ENCODE data around the gene ABHD12. TPM values are rescaled to one million over a fixed set of nuclear protein-coding genes. Genes with fewer than 3 reads are reported as not detected.

The ABHD12 gene
- total RNA-seq, 2 donors from 2014 or later: 11.2 to 23.0 TPM

DNA sequence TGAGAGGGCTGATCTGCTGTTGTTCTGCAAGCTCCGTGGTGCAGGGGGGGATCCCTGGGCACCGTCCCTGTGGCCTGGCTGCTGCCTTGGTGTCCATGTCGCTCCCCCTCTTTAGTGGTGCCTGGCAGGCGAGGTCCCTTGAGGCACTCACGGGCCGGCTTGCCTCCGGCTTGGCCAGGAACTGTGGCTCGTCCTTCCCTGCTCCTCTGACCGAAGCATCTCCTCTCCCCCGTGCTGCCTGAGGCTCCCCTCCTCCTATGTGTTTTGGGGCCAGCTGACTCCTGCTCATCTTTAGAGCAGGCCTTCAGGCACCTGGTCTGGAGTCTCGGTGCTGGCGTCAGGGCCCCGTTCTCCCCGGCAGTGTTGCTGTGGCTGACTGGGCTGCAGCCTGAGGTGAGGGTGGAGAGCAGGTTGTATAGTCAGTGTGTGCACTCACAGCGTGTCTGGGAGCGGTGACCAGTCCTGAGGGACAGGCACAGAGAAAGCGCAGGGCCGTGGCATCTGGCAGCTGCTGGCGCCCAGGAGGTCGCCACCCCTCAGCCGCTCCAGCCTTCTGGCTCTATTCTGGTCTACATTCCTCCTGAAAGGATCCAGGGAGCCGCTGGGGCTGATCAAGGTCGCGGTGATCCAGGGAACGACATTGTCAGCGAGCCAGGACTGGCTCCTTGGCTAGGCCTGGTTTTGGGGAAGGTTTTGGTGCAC, 99.1 kb downstream of the ABHD12 start:
- peaks cover 6% of the 10 kb centered on the region for H3K4me1 Mint-ChIP-seq
- no peak for ATAC-seq (replicated peaks)
- H3K27me3 Mint-ChIP-seq: no peaks in the 10 kb centered on the region
- no peaks in the 10 kb centered on the region for H3K9me3 Mint-ChIP-seq
- H3K36me3 Mint-ChIP-seq (ENCODE audit: low read depth): peaks cover 18% of the 10 kb centered on the region
- H3K4me3 Mint-ChIP-seq: no peak overlapping the region
- peak overlapping the region; percentile 49 for H3K27ac Mint-ChIP-seq

- H3K4me1 Mint-ChIP-seq: peaks cover 6% of the 10 kb centered on the region
- peaks cover 26% of the 10 kb centered on the region for H3K36me3 Mint-ChIP-seq (ENCODE audit: low read depth)
- ATAC-seq (replicated peaks): no peak
- no peaks in the 10 kb centered on the region for H3K27me3 Mint-ChIP-seq
- no peak overlapping the region for H3K4me3 Mint-ChIP-seq
- no peak overlapping the region for H3K27ac Mint-ChIP-seq
- H3K9me3 Mint-ChIP-seq: no peaks in the 10 kb centered on the region
Observed at GRCh38 chr20:25290646-25291431, 99.8 kb downstream of the ABHD12 start.

GRCh38 chr20:25289886-25290597, 100.6 kb downstream of the ABHD12 start:
- Mint-ChIP-seq H3K9me3 (no peaks in the 10 kb centered on the region), H3K4me3 (no peak overlapping the region), H3K4me1 (peaks cover 6% of the 10 kb centered on the region), H3K27ac (peak overlapping the region; percentile 58), H3K27me3 (no peaks in the 10 kb centered on the region), H3K36me3 (ENCODE audit: low read depth) (peaks cover 33% of the 10 kb centered on the region)
- no peak for ATAC-seq (replicated peaks)

- Mint-ChIP-seq H3K4me1 (peaks cover 4% of the 10 kb centered on the region), H3K9me3 (no peaks in the 10 kb centered on the region), H3K36me3 (ENCODE audit: low read depth) (peaks cover 43% of the 10 kb centered on the region), H3K27ac (peak overlapping the region; percentile 58), H3K4me3 (no peak overlapping the region), H3K27me3 (no peaks in the 10 kb centered on the region)
- ATAC-seq (replicated peaks): peak; percentile 95
Observed at GRCh38 chr20:25288291-25289181, 102.1 kb downstream of the ABHD12 start.

GRCh38 chr20:25287631-25288290, 102.9 kb downstream of the ABHD12 start:
- peak overlapping the region; percentile 48 for H3K27ac Mint-ChIP-seq
- H3K9me3 Mint-ChIP-seq: no peaks in the 10 kb centered on the region
- H3K27me3 Mint-ChIP-seq: no peaks in the 10 kb centered on the region
- H3K36me3 Mint-ChIP-seq (ENCODE audit: low read depth): peaks cover 45% of the 10 kb centered on the region
- ATAC-seq (replicated peaks): no peak
- H3K4me3 Mint-ChIP-seq: no peak overlapping the region
- H3K4me1 Mint-ChIP-seq: no peaks in the 10 kb centered on the region

DNA sequence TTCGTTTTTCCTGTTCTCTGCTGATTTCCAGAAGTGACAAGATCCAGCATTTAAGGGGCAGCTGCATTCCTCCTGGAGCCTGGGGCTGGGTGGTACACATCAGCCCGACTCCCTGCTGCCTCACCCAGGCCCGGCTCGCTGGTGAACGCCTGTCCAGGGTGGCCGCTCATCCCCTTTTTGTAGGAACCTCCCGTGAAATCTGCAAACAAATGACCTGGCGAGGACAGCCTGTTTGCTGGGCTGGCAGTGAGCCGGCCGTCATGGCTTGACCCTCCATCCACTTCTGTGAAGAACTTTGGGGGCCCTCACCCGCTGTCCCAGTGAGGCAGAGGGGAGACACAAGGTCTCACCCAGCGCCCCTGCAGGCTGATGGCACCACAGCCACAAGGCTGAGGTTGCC, 103.7 kb downstream of the ABHD12 start:
- Mint-ChIP-seq H3K27ac (peak overlapping the region; percentile 48), H3K9me3 (no peaks in the 10 kb centered on the region), H3K36me3 (ENCODE audit: low read depth) (peaks cover 45% of the 10 kb centered on the region), H3K4me3 (no peak overlapping the region), H3K27me3 (no peaks in the 10 kb centered on the region), H3K4me1 (no peaks in the 10 kb centered on the region)
- ATAC-seq (replicated peaks): no peak

GRCh38 chr20:25285856-25286798, 104.5 kb downstream of the ABHD12 start:
- no peaks in the 10 kb centered on the region for H3K4me1 Mint-ChIP-seq
- ATAC-seq (replicated peaks): no peak
- H3K27me3 Mint-ChIP-seq: no peaks in the 10 kb centered on the region
- H3K4me3 Mint-ChIP-seq: no peak overlapping the region
- no peak overlapping the region for H3K27ac Mint-ChIP-seq
- H3K9me3 Mint-ChIP-seq: no peaks in the 10 kb centered on the region
- H3K36me3 Mint-ChIP-seq (ENCODE audit: low read depth): peaks cover 39% of the 10 kb centered on the region

DNA sequence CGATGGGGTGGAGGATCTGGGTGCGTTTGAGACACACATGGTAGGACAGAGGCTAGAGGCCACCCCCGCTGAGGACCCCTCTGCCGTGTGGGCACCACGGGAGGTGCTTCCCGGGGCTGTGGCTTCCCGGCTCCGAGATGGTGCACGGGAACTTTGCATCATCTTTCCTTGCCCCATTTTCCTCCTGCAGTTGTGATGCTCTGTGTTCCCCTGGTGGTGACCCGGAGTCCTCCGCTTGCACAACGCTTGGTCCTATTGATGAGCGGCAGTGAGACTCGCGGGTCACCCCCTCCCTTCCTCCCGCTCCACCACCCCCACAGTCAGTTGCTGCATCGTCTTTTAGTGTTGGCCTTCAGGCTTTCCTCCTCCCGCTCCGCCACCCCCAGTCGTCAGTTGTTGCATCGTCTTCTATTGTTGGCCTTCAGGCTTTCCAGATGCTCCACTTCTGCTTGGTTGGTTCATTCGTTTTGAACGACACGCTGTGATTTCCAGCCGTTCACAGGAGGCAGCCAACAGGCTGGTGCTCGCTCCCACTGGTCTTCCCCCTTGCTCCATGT, 105.5 kb downstream of the ABHD12 start:
- no peak overlapping the region for H3K27ac Mint-ChIP-seq
- no peak for ATAC-seq (replicated peaks)
- no peak overlapping the region for H3K4me3 Mint-ChIP-seq
- H3K4me1 Mint-ChIP-seq: no peaks in the 10 kb centered on the region
- no peaks in the 10 kb centered on the region for H3K27me3 Mint-ChIP-seq
- no peaks in the 10 kb centered on the region for H3K9me3 Mint-ChIP-seq
- peaks cover 36% of the 10 kb centered on the region for H3K36me3 Mint-ChIP-seq (ENCODE audit: low read depth)

- H3K4me1 Mint-ChIP-seq: no peaks in the 10 kb centered on the region
- H3K36me3 Mint-ChIP-seq (ENCODE audit: low read depth): peaks cover 45% of the 10 kb centered on the region
- H3K27ac Mint-ChIP-seq: no peak overlapping the region
- H3K4me3 Mint-ChIP-seq: no peak overlapping the region
- no peaks in the 10 kb centered on the region for H3K9me3 Mint-ChIP-seq
- H3K27me3 Mint-ChIP-seq: no peaks in the 10 kb centered on the region
- no peak for ATAC-seq (replicated peaks)
Observed at GRCh38 chr20:25284131-25284601, 106.5 kb downstream of the ABHD12 start.

DNA sequence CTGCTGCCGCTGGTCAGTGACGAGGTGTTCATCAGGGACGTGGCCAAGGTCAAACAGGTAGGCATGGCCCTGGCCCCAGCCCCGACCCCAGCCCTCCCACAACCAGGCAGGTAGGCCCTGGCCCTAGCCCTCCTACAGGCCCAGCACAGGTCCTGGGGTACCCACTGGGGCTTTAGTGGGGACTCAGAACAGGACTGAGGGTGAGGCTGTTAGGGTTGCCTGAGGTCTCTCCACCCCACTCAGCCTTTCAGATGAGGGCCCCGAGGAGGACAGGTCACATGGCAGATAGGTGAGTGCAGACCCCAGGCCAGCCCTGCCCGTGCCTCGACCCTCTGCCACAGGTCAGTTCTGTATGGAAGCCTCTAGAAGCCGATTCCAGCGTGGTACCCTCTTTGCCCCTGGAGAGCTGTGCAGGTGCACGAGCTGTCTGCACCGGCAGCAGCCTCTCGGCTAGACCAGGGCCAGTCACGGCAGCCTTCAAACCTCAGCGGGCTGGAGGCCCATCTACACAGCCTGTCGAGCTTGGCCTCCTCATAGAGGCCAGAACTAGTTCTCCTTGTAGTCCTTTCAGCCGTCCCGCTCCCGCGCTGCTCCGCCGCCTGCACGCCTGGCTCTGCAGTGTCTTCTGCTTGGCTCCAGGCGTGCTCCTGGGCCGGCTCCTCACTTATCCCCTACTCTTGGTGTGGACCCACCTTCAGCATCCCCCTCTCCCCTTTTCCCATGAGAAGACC, 107.2 kb downstream of the ABHD12 start:
- ATAC-seq (replicated peaks): no peak
- H3K27ac Mint-ChIP-seq: peak overlapping the region; percentile 74
- H3K36me3 Mint-ChIP-seq (ENCODE audit: low read depth): peaks cover 48% of the 10 kb centered on the region
- H3K27me3 Mint-ChIP-seq: no peaks in the 10 kb centered on the region
- no peaks in the 10 kb centered on the region for H3K4me1 Mint-ChIP-seq
- no peaks in the 10 kb centered on the region for H3K9me3 Mint-ChIP-seq
- H3K4me3 Mint-ChIP-seq: no peak overlapping the region

- Mint-ChIP-seq H3K4me1 (no peaks in the 10 kb centered on the region), H3K36me3 (ENCODE audit: low read depth) (peaks cover 50% of the 10 kb centered on the region), H3K27ac (peak overlapping the region; percentile 74), H3K27me3 (no peaks in the 10 kb centered on the region), H3K4me3 (no peak overlapping the region), H3K9me3 (no peaks in the 10 kb centered on the region)
- ATAC-seq (replicated peaks): no peak
Observed at GRCh38 chr20:25282796-25283195, 107.8 kb downstream of the ABHD12 start.
